GM23338 (cell line): ENCODE data around the gene EPHB1. TPM values are rescaled to one million over a fixed set of nuclear protein-coding genes. Genes with fewer than 3 reads are reported as not detected.

Experiments
- ATAC-seq: fragments of 200-7000 bp; cut with Tn5 transposase; 3 replicates; pipeline ENCODE4 v1.9.1; 2020
- DNase-seq: peaks from one replicate; pipeline ENCODE4 v3.0.0-alpha.2; 2015; ENCODE audit warnings: low spot score
- H2AFZ ChIP-seq: fragments of 200-600 bp; sonication (generic); 2 replicates; pipeline ENCODE4 v1.8.0; 2016; ENCODE audit warnings: antibody characterized with exemption, mild to moderate bottlenecking, moderate library complexity
- H3F3A ChIP-seq: fragments of 200-600 bp; sonication (generic); replicated peaks from 2 replicates; pipeline ENCODE4 v1.8.0; 2017; ENCODE audit warnings: antibody characterized with exemption, mixed run types, low read depth
- H3K27ac ChIP-seq: fragments of 200-600 bp; sonication (generic); 2 replicates; pipeline ENCODE4 v1.6.1; 2016; ENCODE audit warnings: low read depth
- H3K27me3 ChIP-seq: fragments of 200-600 bp; sonication (generic); 2 replicates; pipeline ENCODE4 v1.8.0; 2016; ENCODE audit warnings: mild to moderate bottlenecking, mixed run types, moderate library complexity; ENCODE audit not compliant: insufficient read depth
- H3K36me3 ChIP-seq: fragments of 200-600 bp; sonication (generic); 2 replicates; pipeline ENCODE4 v1.8.0; 2016; ENCODE audit warnings: mild to moderate bottlenecking; ENCODE audit not compliant: insufficient read depth
- H3K4me1 ChIP-seq: fragments of 200-600 bp; sonication (generic); 2 replicates; pipeline ENCODE4 v1.8.0; 2016; ENCODE audit warnings: mild to moderate bottlenecking, moderate library complexity; ENCODE audit not compliant: insufficient read depth
- H3K4me2 ChIP-seq: fragments of 200-600 bp; sonication (generic); 2 replicates; pipeline ENCODE4 v1.7.1; 2017; ENCODE audit warnings: mixed run types
- H3K4me3 ChIP-seq: fragments of 200-600 bp; sonication (generic); 2 replicates; pipeline ENCODE4 v1.6.1; 2016; ENCODE audit warnings: mixed run types
- H3K79me2 ChIP-seq: fragments of 200-600 bp; sonication (generic); replicated peaks from 2 replicates; pipeline ENCODE4 v1.8.0; 2017; ENCODE audit warnings: mild to moderate bottlenecking; ENCODE audit not compliant: insufficient read depth
- H3K9me2 ChIP-seq: fragments of 200-600 bp; sonication (generic); 2 replicates; pipeline ENCODE4 v1.8.0; 2017; ENCODE audit not compliant: insufficient read depth
- H4K20me1 ChIP-seq: fragments of 200-600 bp; sonication (generic); replicated peaks from 2 replicates; pipeline ENCODE4 v1.8.0; 2017; ENCODE audit warnings: mild to moderate bottlenecking; ENCODE audit not compliant: insufficient read depth
- H3K27ac Mint-ChIP-seq: 2 replicates; pipeline ENCODE4 v1.8.0; 2020; ENCODE audit warnings: inconsistent platforms, mild to moderate bottlenecking, moderate library complexity, mixed read lengths
- H3K27me3 Mint-ChIP-seq: 3 replicates; pipeline ENCODE4 v1.8.0; 2022; ENCODE audit warnings: low read depth, mild to moderate bottlenecking, moderate library complexity, mixed read lengths, inconsistent platforms; ENCODE audit not compliant: insufficient read depth, poor library complexity
- H3K36me3 Mint-ChIP-seq: 3 replicates; pipeline ENCODE4 v1.8.0; 2021; ENCODE audit warnings: low read depth, mild to moderate bottlenecking, inconsistent platforms, moderate library complexity, mixed read lengths
- H3K4me1 Mint-ChIP-seq: 3 replicates; pipeline ENCODE4 v1.8.0; 2020; ENCODE audit warnings: mild to moderate bottlenecking, inconsistent platforms, mixed read lengths
- H3K4me3 Mint-ChIP-seq: 3 replicates; pipeline ENCODE4 v1.8.0; 2021; ENCODE audit warnings: moderate library complexity, mild to moderate bottlenecking, inconsistent platforms, mixed read lengths
- H3K9me3 Mint-ChIP-seq: 3 replicates; pipeline ENCODE4 v1.8.0; 2020; ENCODE audit warnings: moderate library complexity, mild to moderate bottlenecking, inconsistent platforms, mixed read lengths
- CTCF ChIP-seq, 2 experiments: fragments of 200-600 bp in 1 of 2; sonication (generic) in 1 of 2; conservative IDR thresholded peaks; 2 replicates each; pipeline versions ENCODE4 v1.5.1 to v1.6.1; 2016 to 2017; ENCODE audit warnings: antibody characterized with exemption in 2 of 2, low read depth in 2 of 2, mild to moderate bottlenecking in 2 of 2, moderate library complexity in 1 of 2
- EZH2 ChIP-seq: fragments of 200-600 bp; sonication (generic); IDR thresholded peaks from one replicate; pipeline ENCODE4 v1.8.0; 2017; ENCODE audit warnings: antibody characterized with exemption, mild to moderate bottlenecking, low read depth; ENCODE audit not compliant: unreplicated experiment
- JUNB ChIP-seq: IDR thresholded peaks from one replicate; pipeline ENCODE4 v1.6.1; 2016; ENCODE audit warnings: antibody characterized with exemption; ENCODE audit not compliant: unreplicated experiment
- POLR2AphosphoS5 ChIP-seq: IDR thresholded peaks from 2 replicates; pipeline ENCODE4 v1.6.1; 2016; ENCODE audit warnings: antibody characterized with exemption, low read depth
- REST ChIP-seq: IDR thresholded peaks from one replicate; pipeline ENCODE4 v1.6.1; 2018; ENCODE audit warnings: antibody characterized with exemption; ENCODE audit not compliant: unreplicated experiment
- STAT1 ChIP-seq: IDR thresholded peaks from one replicate; pipeline ENCODE4 v1.6.1; 2016; ENCODE audit warnings: antibody characterized with exemption; ENCODE audit not compliant: unreplicated experiment
- ZNF114 ChIP-seq: fragments of 250-450 bp; sonication (Bioruptor Pico); IDR thresholded peaks from 2 replicates; pipeline ENCODE4 v1.5.0; 2020; ENCODE audit warnings: mild to moderate bottlenecking, moderate library complexity
- ZNF331 ChIP-seq: fragments of 250-450 bp; sonication (Bioruptor Pico); IDR thresholded peaks from 2 replicates; pipeline ENCODE4 v1.5.0; 2020; ENCODE audit warnings: low read depth, mild to moderate bottlenecking, moderate library complexity
- polyA plus RNA-seq: library from polyadenylated mRNA; unstranded; fragments of >200 nt; fragmentation: Nextera tagmentation; extraction: Ambion mirVana; gene quantifications from 2 replicates; pipeline ENCODE4 v1.2.1, GENCODE V29; 2016
- total RNA-seq: library from RNA; depleted of rRNA; stranded (reverse); fragments of >200 nt; shearing (Covaris generic); gene quantifications from 2 replicates; pipeline ENCODE4 v1.2.3, GENCODE V29; 2014

EPHB1 gene
- total and polyA plus RNA-seq, 2 experiments from 2014 or later: 2.7 to 5.2 TPM

GRCh38 chr3:134832585-134832984 lies 37.5 kb downstream of the EPHB1 start:
- ATAC-seq (no peak), DNase-seq (no peak)
- Histone ChIP-seq H4K20me1 (no peaks in the 10 kb centered on the region), H3K27me3 (no peaks in the 10 kb centered on the region), H2AFZ (no peak overlapping the region), H3K4me3 (no peak overlapping the region), H3F3A (no peaks in the 10 kb centered on the region), H3K27ac (no peak overlapping the region), H3K4me2 (no peak overlapping the region), H3K36me3 (no peaks in the 10 kb centered on the region), H3K4me1 (no peaks in the 10 kb centered on the region), H3K79me2 (no peaks in the 10 kb centered on the region), H3K9me2 (peaks cover 3% of the 10 kb centered on the region)
- H3K9me3 Mint-ChIP-seq: no peaks in the 10 kb centered on the region
- no peak overlapping the region for H3K4me3 Mint-ChIP-seq
- H3K4me1 Mint-ChIP-seq: no peaks in the 10 kb centered on the region
- TF ChIP-seq STAT1 (no peak), ZNF331 (CRISPR knock-in tag) (no peak), REST (no peak), CTCF (conservative IDR thresholded peaks at IDR 0.05; ENCODE audit: low read depth in 2 of 2) (no peak), POLR2AphosphoS5 (no peak), JUNB (no peak), EZH2 (no peak), ZNF114 (CRISPR knock-in tag) (no peak)
- no peak overlapping the region for H3K27ac Mint-ChIP-seq
- H3K36me3 Mint-ChIP-seq: no peaks in the 10 kb centered on the region
- H3K27me3 Mint-ChIP-seq: peaks cover 2% of the 10 kb centered on the region

GRCh38 chr3:134833453-134834163 lies 38.5 kb downstream of the EPHB1 start:
- Histone ChIP-seq H3K27me3 (no peaks in the 10 kb centered on the region), H2AFZ (no peak overlapping the region), H3K79me2 (no peaks in the 10 kb centered on the region), H3K4me2 (no peak overlapping the region), H3K4me1 (no peaks in the 10 kb centered on the region), H4K20me1 (no peaks in the 10 kb centered on the region), H3K27ac (no peak overlapping the region), H3K4me3 (no peak overlapping the region), H3K36me3 (no peaks in the 10 kb centered on the region), H3F3A (no peaks in the 10 kb centered on the region), H3K9me2 (peaks cover 3% of the 10 kb centered on the region)
- peaks cover 2% of the 10 kb centered on the region for H3K27me3 Mint-ChIP-seq
- DNase-seq (no peak), ATAC-seq (no peak)
- H3K27ac Mint-ChIP-seq: no peak overlapping the region
- no peaks in the 10 kb centered on the region for H3K4me1 Mint-ChIP-seq
- no peak overlapping the region for H3K4me3 Mint-ChIP-seq
- H3K9me3 Mint-ChIP-seq: no peaks in the 10 kb centered on the region
- no peaks in the 10 kb centered on the region for H3K36me3 Mint-ChIP-seq
- TF ChIP-seq ZNF331 (CRISPR knock-in tag): no peak
- TF ChIP-seq CTCF (conservative IDR thresholded peaks at IDR 0.05; ENCODE audit: low read depth in 2 of 2): no peak
- TF ChIP-seq ZNF114 (CRISPR knock-in tag): no peak
